Peyer's patch (tissue), 4 donors: ENCODE measurements around the gene CCDC69.

Experiments
- POLR2A ChIP-seq, 2 donors: fragments of 450-650 bp; IDR thresholded peaks; one replicate each; pipeline ENCODE4 v1.5.1; 2017; ENCODE audit warnings: antibody characterized with exemption in 2 of 2, mild to moderate bottlenecking in 2 of 2, moderate library complexity in 2 of 2
- TF ChIP-seq, protein P1 (sequence below), 6 experiments: fragments of 450-650 bp in 4 of 6; fragments of 200-600 bp in 2 of 6; sonication (generic) in 1 of 6; IDR thresholded peaks; one replicate each; pipeline ENCODE4 v1.5.1; 2017 to 2019; ENCODE audit warnings: antibody characterized with exemption in 6 of 6, mild to moderate bottlenecking in 3 of 6, moderate library complexity in 1 of 6

DNA sequence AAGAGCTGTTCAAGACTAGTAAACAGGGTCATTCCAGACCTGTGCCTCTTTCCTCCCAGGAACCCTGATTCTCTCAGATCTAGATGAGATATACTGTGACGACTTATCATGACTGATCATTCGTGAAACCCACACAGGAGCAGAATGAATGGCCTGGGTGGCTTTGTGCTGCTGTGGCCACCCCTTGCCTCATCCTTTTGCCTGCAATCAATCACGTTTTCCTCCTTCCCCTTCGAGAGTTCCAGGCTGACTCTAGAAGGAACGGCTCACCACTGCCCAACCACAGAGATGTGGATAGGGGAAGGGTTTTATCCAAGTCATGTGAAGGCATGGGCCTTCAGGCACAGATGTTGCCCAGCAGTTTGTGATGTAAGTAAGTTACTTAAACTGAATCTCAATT, 72.1 kb downstream of the CCDC69 start:
- TF ChIP-seq, protein P1, sequence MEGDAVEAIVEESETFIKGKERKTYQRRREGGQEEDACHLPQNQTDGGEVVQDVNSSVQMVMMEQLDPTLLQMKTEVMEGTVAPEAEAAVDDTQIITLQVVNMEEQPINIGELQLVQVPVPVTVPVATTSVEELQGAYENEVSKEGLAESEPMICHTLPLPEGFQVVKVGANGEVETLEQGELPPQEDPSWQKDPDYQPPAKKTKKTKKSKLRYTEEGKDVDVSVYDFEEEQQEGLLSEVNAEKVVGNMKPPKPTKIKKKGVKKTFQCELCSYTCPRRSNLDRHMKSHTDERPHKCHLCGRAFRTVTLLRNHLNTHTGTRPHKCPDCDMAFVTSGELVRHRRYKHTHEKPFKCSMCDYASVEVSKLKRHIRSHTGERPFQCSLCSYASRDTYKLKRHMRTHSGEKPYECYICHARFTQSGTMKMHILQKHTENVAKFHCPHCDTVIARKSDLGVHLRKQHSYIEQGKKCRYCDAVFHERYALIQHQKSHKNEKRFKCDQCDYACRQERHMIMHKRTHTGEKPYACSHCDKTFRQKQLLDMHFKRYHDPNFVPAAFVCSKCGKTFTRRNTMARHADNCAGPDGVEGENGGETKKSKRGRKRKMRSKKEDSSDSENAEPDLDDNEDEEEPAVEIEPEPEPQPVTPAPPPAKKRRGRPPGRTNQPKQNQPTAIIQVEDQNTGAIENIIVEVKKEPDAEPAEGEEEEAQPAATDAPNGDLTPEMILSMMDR (IDR thresholded peaks at IDR 0.05) = no peak
- TF ChIP-seq POLR2A (IDR thresholded peaks at IDR 0.05) = no peak
